ENCODE results near the gene SSX2B. TPM values are rescaled to one million over a fixed set of nuclear protein-coding genes. Genes with fewer than 3 reads are reported as not detected.
"Not testable (repeated sequence)": the region's sequence is repeated elsewhere in the genome, so short reads cannot be mapped to it uniquely, and the experiment has no call there.

The SSX2B gene
- total RNA-seq, result not detected

GRCh38 chrX:52750952-52751351 is at the start of gene SSX2B:
Gene SSX2B, plus strand, starts transcription at chrX:52751252. Its CDS starts 1,429 bp downstream, at chrX:52752681.
- intact Hi-C loops (cut with DNase I); DNase-seq (ENCODE audit: low spot score); H3K27me3 ChIP-seq (replicated peaks; ENCODE audit: insufficient read depth); H3K27ac ChIP-seq; H3K4me3 ChIP-seq; H3K36me3 ChIP-seq; H3K9me3 ChIP-seq; H3K4me1 ChIP-seq (replicated peaks): not testable (repeated sequence)
- WGBS, result no CpG with 5 or more reads among the region's 13 CpGs

GRCh38 chrX:52707078-52707477 is 44.0 kb upstream of the SSX2B start, which contains the start of gene SSX2:
Gene SSX2, minus strand, starts transcription at chrX:52707178. Its CDS starts 1,429 bp downstream, at chrX:52705749.
- H3K27ac ChIP-seq; H3K9me3 ChIP-seq; DNase-seq (ENCODE audit: low spot score); H3K4me3 ChIP-seq; H3K36me3 ChIP-seq; H3K27me3 ChIP-seq (replicated peaks; ENCODE audit: insufficient read depth); H3K4me1 ChIP-seq (replicated peaks); intact Hi-C loops (cut with DNase I): not testable (repeated sequence)
- WGBS, result no CpG with 5 or more reads among the region's 13 CpGs

- H3K4me3 ChIP-seq; H3K27me3 ChIP-seq (replicated peaks; ENCODE audit: insufficient read depth); intact Hi-C loops (cut with DNase I); DNase-seq (ENCODE audit: low spot score); H3K36me3 ChIP-seq; H3K9me3 ChIP-seq; H3K4me1 ChIP-seq (replicated peaks); H3K27ac ChIP-seq: not testable (repeated sequence)
- no CpG with 5 or more reads among the region's 5 CpGs for WGBS
Observed at GRCh38 chrX:52765983-52766382, 14.9 kb downstream of the SSX2B start.

GRCh38 chrX:52773504-52773903 is 22.5 kb downstream of the SSX2B start:
- intact Hi-C loops (cut with DNase I); H3K36me3 ChIP-seq; H3K9me3 ChIP-seq; H3K4me3 ChIP-seq; H3K27me3 ChIP-seq (replicated peaks; ENCODE audit: insufficient read depth); H3K27ac ChIP-seq; DNase-seq (ENCODE audit: low spot score); H3K4me1 ChIP-seq (replicated peaks): not testable (repeated sequence)
- 90% methylated on average over 10 of the region's 11 CpGs for WGBS

- H3K27ac ChIP-seq; H3K4me1 ChIP-seq (replicated peaks); DNase-seq (ENCODE audit: low spot score); H3K9me3 ChIP-seq; H3K27me3 ChIP-seq (replicated peaks; ENCODE audit: insufficient read depth); H3K36me3 ChIP-seq; H3K4me3 ChIP-seq; intact Hi-C loops (cut with DNase I): not testable (repeated sequence)
- WGBS, result 95% methylated on average over 2 of the region's 2 CpGs
Observed at GRCh38 chrX:52797327-52797726, 46.3 kb downstream of the SSX2B start, which contains the start of gene SPANXN5. Gene SPANXN5, minus strand, starts transcription at chrX:52797427. Its CDS starts 79 bp downstream, at chrX:52797348.

- DNase-seq (ENCODE audit: low spot score); intact Hi-C loops (cut with DNase I); H3K4me1 ChIP-seq (replicated peaks); H3K36me3 ChIP-seq; H3K9me3 ChIP-seq; H3K27ac ChIP-seq; H3K27me3 ChIP-seq (replicated peaks; ENCODE audit: insufficient read depth); H3K4me3 ChIP-seq: not testable (repeated sequence)
- 68% methylated on average over 2 of the region's 2 CpGs for WGBS
Observed at GRCh38 chrX:52804876-52805275, 53.8 kb downstream of the SSX2B start.

Small RNA genes lying within 50 kb of the gene (small RNA-seq; reads per million reads assigned to genes)
- gene AC244505.3, result 0 reads per million in 2 donors
- 0 reads per million in 2 donors for gene AC244505.5
- 0 reads per million in 2 donors for gene AC244505.6
- gene AC244505.7, result 0 reads per million in 2 donors

Other genes with a start within 250 kb of the SSX2B start
- 10 to 100 TPM in 1 of 2 donors, not detected in 1; 29.7 TPM for gene XAGE1B, start 234.2 kb upstream of the SSX2B start, total RNA-seq
- gene SSX7, start 96.4 kb upstream of the SSX2B start, total RNA-seq, result not detected
- 10 to 100 TPM in 1 of 2 donors, not detected in 1; 12.4 TPM for gene SSX2, start 44.1 kb upstream of the SSX2B start, total RNA-seq
- gene SPANXN5, start 46.2 kb downstream of the SSX2B start, total RNA-seq, result under 1 TPM in 1 of 2 donors, not detected in 1; 0.68 TPM
- gene XAGE5, start 60.0 kb downstream of the SSX2B start, total RNA-seq, result not detected
- gene XAGE3, start 116.8 kb downstream of the SSX2B start, total RNA-seq, result not detected
- 10 to 100 TPM; 11.3 to 55.2 TPM for gene FAM156B, start 146.1 kb downstream of the SSX2B start, total RNA-seq
- gene FAM156A, start 207.3 kb downstream of the SSX2B start, total RNA-seq, result 10 to 100 TPM in 1 of 2 donors, 1 to 10 TPM in 1; 4.6 to 55.5 TPM